Measurements from ENCODE around the gene CHSY1.

Gene CHSY1

DNA sequence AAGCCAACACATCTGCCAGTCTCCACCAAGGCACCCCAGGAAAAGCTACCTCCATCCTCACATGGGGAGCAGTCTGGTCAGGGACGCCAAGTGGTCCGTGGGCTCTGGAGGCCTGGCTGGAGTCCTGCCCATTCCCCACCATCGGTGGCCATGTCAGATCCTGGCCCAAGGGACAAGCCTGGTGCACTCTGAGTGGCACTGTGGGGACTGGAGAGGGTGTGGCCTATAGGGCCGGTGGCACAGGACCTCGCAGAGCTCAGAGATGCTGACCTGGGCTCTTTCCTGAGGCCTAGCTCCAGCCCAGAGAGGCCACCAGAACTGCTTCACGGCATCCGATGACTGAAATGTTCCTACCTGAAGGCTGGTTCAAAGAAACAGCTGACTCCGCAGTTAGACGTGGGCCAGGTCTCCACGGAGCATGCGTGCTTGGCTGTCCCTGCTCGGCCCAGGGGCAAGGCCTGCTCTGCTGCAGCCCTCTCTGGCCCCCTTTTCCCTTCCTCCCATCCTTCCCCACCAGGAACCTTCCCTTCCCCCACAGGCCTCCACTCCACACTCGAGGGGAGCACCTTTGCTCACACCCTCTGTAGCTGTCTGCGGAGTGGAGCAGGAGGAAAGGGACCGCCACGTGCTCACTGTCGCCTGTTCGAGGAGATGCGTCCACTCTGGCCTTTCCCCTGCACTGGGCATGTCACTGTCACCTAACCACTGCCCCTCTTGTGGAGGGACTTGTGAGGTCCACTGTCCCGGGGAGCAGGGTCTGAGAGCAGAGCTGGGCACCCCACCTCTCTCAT, 119.3 kb downstream of the CHSY1 start:
- no peak for DNase-seq

DNA sequence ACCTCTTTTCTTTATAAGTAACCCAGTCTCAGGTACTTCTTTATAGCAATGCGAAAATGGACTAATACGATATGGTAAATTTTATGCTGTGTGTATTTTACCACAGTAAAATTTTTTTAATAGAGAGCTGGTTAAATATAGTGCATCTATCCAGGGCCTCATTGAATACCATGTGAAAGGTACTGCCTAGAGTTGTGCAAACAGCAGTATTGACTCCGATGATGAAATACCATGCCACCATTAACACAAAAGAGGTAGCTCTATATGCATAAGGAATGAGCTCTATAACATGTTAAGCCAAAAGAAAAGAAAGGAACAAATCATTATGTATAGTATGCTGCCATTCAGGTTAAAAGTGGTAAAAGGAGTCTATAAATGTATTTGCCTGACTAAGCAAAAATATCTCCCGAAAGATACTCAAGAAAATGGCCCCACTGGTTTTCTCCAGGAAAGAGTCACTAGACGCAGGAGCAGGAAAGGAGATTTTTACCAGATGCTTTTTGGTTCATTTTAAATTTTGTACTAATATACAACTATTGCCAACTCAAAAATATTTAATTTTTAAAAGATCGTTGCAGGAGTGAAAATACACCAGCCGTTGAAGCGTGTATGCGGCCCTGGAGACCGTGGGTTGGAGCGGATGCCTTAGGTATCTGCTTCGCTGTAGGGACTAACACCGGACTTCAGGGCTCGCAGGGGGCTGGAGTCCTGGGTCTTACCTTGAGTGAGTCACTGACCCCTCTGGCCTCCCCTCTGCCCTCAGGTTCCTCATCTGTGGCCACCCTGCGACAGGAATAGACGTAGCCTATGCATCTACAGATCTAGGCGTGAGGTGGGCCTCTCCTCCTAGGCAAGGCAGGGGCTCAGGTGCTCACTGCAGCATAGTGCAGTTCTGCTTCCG, 120.1 kb downstream of the CHSY1 start:
- no peak for DNase-seq

- no peak for DNase-seq
These were observed 121.9 kb downstream of the CHSY1 start for GRCh38 chr15:101129851-101130380.

- peak in 1 of 3 experiments; percentile 53 for DNase-seq
These were observed 123.4 kb downstream of the CHSY1 start for GRCh38 chr15:101128221-101129015.

- peak; percentile 42 to 96 (median 80) for DNase-seq
These were observed 124.3 kb downstream of the CHSY1 start for GRCh38 chr15:101127506-101128076.

DNA sequence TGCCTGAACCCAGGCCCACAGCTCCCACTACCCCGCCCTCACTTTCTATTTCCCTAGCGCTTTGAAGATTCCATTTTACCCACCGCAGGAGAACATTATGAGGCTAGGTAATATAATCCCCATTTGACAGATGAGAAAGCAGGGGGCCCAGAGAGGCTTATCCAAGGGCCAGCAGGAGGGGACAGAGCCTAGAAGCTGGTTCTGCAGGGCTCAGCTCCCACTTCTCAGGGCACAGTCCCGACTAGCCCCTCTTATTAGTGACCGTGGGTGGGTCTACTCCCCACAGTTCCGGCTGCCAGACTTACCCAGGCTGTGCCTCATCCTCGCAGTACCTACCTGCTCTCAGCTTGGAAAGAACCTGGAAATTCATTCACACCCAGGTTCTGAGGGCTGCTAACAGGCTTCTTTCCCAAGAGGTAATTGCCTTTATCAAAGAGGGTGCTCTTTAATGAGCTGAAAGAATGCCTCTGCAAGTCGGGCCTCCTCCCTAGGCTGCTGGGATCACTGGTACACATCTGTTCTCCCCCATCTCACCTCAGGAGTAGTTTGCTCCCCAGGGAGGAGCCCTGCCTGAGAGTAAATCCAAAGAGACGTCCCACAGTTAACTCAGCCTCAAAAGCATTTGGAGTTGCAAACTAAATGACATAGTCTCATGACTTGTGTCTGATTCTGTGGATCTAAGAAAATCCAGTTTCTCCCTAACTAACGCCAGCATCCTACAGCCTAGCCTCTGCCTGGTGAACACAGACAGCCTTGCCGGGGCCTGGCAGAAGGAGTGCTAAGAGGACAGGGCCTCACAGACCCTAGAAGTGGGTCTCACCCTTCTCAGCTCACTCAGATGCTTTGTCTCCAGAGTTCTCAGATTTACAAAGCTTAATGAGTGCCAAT, 125.0 kb downstream of the CHSY1 start:
- DNase-seq = peak in 2 of 3 experiments; percentile 34 to 65

GRCh38 chr15:101125881-101126428, 125.9 kb downstream of the CHSY1 start:
- peak in 1 of 3 experiments; percentile 30 for DNase-seq
